GM23338 (cell line): ENCODE measurements around the gene CLP1. TPM values are rescaled to one million over a fixed set of nuclear protein-coding genes. Genes with fewer than 3 reads are reported as not detected.
A peak's percentile ranks its signal among the peaks of the same experiment; 100 is the strongest.

Experiments used
- ATAC-seq: fragments of 200-7000 bp; cut with Tn5 transposase; 3 replicates; pipeline ENCODE4 v1.9.1; 2020
- DNase-seq: peaks from one replicate; pipeline ENCODE4 v3.0.0-alpha.2; 2015; ENCODE audit warnings: low spot score
- H2AFZ ChIP-seq: fragments of 200-600 bp; sonication (generic); 2 replicates; pipeline ENCODE4 v1.8.0; 2016; ENCODE audit warnings: antibody characterized with exemption, mild to moderate bottlenecking, moderate library complexity
- H3F3A ChIP-seq: fragments of 200-600 bp; sonication (generic); replicated peaks from 2 replicates; pipeline ENCODE4 v1.8.0; 2017; ENCODE audit warnings: antibody characterized with exemption, mixed run types, low read depth
- H3K27ac ChIP-seq: fragments of 200-600 bp; sonication (generic); 2 replicates; pipeline ENCODE4 v1.6.1; 2016; ENCODE audit warnings: low read depth
- H3K27me3 ChIP-seq: fragments of 200-600 bp; sonication (generic); 2 replicates; pipeline ENCODE4 v1.8.0; 2016; ENCODE audit warnings: mild to moderate bottlenecking, mixed run types, moderate library complexity; ENCODE audit not compliant: insufficient read depth
- H3K36me3 ChIP-seq: fragments of 200-600 bp; sonication (generic); 2 replicates; pipeline ENCODE4 v1.8.0; 2016; ENCODE audit warnings: mild to moderate bottlenecking; ENCODE audit not compliant: insufficient read depth
- H3K4me1 ChIP-seq: fragments of 200-600 bp; sonication (generic); 2 replicates; pipeline ENCODE4 v1.8.0; 2016; ENCODE audit warnings: mild to moderate bottlenecking, moderate library complexity; ENCODE audit not compliant: insufficient read depth
- H3K4me2 ChIP-seq: fragments of 200-600 bp; sonication (generic); 2 replicates; pipeline ENCODE4 v1.7.1; 2017; ENCODE audit warnings: mixed run types
- H3K4me3 ChIP-seq: fragments of 200-600 bp; sonication (generic); 2 replicates; pipeline ENCODE4 v1.6.1; 2016; ENCODE audit warnings: mixed run types
- H3K79me2 ChIP-seq: fragments of 200-600 bp; sonication (generic); replicated peaks from 2 replicates; pipeline ENCODE4 v1.8.0; 2017; ENCODE audit warnings: mild to moderate bottlenecking; ENCODE audit not compliant: insufficient read depth
- H3K9me2 ChIP-seq: fragments of 200-600 bp; sonication (generic); 2 replicates; pipeline ENCODE4 v1.8.0; 2017; ENCODE audit not compliant: insufficient read depth
- H4K20me1 ChIP-seq: fragments of 200-600 bp; sonication (generic); replicated peaks from 2 replicates; pipeline ENCODE4 v1.8.0; 2017; ENCODE audit warnings: mild to moderate bottlenecking; ENCODE audit not compliant: insufficient read depth
- H3K27ac Mint-ChIP-seq: 2 replicates; pipeline ENCODE4 v1.8.0; 2020; ENCODE audit warnings: inconsistent platforms, mild to moderate bottlenecking, moderate library complexity, mixed read lengths
- H3K27me3 Mint-ChIP-seq: 3 replicates; pipeline ENCODE4 v1.8.0; 2022; ENCODE audit warnings: low read depth, mild to moderate bottlenecking, moderate library complexity, mixed read lengths, inconsistent platforms; ENCODE audit not compliant: insufficient read depth, poor library complexity
- H3K36me3 Mint-ChIP-seq: 3 replicates; pipeline ENCODE4 v1.8.0; 2021; ENCODE audit warnings: low read depth, mild to moderate bottlenecking, inconsistent platforms, moderate library complexity, mixed read lengths
- H3K4me1 Mint-ChIP-seq: 3 replicates; pipeline ENCODE4 v1.8.0; 2020; ENCODE audit warnings: mild to moderate bottlenecking, inconsistent platforms, mixed read lengths
- H3K4me3 Mint-ChIP-seq: 3 replicates; pipeline ENCODE4 v1.8.0; 2021; ENCODE audit warnings: moderate library complexity, mild to moderate bottlenecking, inconsistent platforms, mixed read lengths
- H3K9me3 Mint-ChIP-seq: 3 replicates; pipeline ENCODE4 v1.8.0; 2020; ENCODE audit warnings: moderate library complexity, mild to moderate bottlenecking, inconsistent platforms, mixed read lengths
- CREB1 ChIP-seq: fragments of 250-450 bp; sonication (Bioruptor Pico); IDR thresholded peaks from 2 replicates; pipeline ENCODE4 v1.5.0; 2020; ENCODE audit warnings: low read depth, mild to moderate bottlenecking, moderate library complexity
- CTCF ChIP-seq, 2 experiments: fragments of 200-600 bp in 1 of 2; sonication (generic) in 1 of 2; conservative IDR thresholded peaks; 2 replicates each; pipeline versions ENCODE4 v1.5.1 to v1.6.1; 2016 to 2017; ENCODE audit warnings: antibody characterized with exemption in 2 of 2, low read depth in 2 of 2, mild to moderate bottlenecking in 2 of 2, moderate library complexity in 1 of 2
- ETS1 ChIP-seq: IDR thresholded peaks from 2 replicates; pipeline ENCODE4 v1.6.1; 2016; ENCODE audit warnings: antibody characterized with exemption
- EZH2 ChIP-seq: fragments of 200-600 bp; sonication (generic); IDR thresholded peaks from one replicate; pipeline ENCODE4 v1.8.0; 2017; ENCODE audit warnings: antibody characterized with exemption, mild to moderate bottlenecking, low read depth; ENCODE audit not compliant: unreplicated experiment
- EZH2phosphoT487 ChIP-seq: fragments of 200-600 bp; sonication (generic); IDR thresholded peaks from one replicate; pipeline ENCODE4 v1.8.1; 2018; ENCODE audit warnings: antibody characterized with exemption; ENCODE audit not compliant: unreplicated experiment
- JUNB ChIP-seq: IDR thresholded peaks from one replicate; pipeline ENCODE4 v1.6.1; 2016; ENCODE audit warnings: antibody characterized with exemption; ENCODE audit not compliant: unreplicated experiment
- POLR2AphosphoS5 ChIP-seq: IDR thresholded peaks from 2 replicates; pipeline ENCODE4 v1.6.1; 2016; ENCODE audit warnings: antibody characterized with exemption, low read depth
- REST ChIP-seq: IDR thresholded peaks from one replicate; pipeline ENCODE4 v1.6.1; 2018; ENCODE audit warnings: antibody characterized with exemption; ENCODE audit not compliant: unreplicated experiment
- STAT1 ChIP-seq: IDR thresholded peaks from one replicate; pipeline ENCODE4 v1.6.1; 2016; ENCODE audit warnings: antibody characterized with exemption; ENCODE audit not compliant: unreplicated experiment
- ZNF114 ChIP-seq: fragments of 250-450 bp; sonication (Bioruptor Pico); IDR thresholded peaks from 2 replicates; pipeline ENCODE4 v1.5.0; 2020; ENCODE audit warnings: mild to moderate bottlenecking, moderate library complexity
- ZNF462 ChIP-seq: fragments of 250-450 bp; sonication (Bioruptor Pico); IDR thresholded peaks from 2 replicates; pipeline ENCODE4 v1.5.0; 2020; ENCODE audit warnings: mild to moderate bottlenecking, moderate library complexity
- polyA plus RNA-seq: library from polyadenylated mRNA; unstranded; fragments of >200 nt; fragmentation: Nextera tagmentation; extraction: Ambion mirVana; gene quantifications from 2 replicates; pipeline ENCODE4 v1.2.1, GENCODE V29; 2016
- total RNA-seq: library from RNA; depleted of rRNA; stranded (reverse); fragments of >200 nt; shearing (Covaris generic); gene quantifications from 2 replicates; pipeline ENCODE4 v1.2.3, GENCODE V29; 2014

Gene CLP1
- total and polyA plus RNA-seq, 2 experiments from 2014 or later: 16.8 to 25.2 TPM

- no peak for TF ChIP-seq ZNF462
- TF ChIP-seq EZH2: no peak
These were observed 19.9 kb upstream of the CLP1 start (continued) for GRCh38 chr11:57637626-57638004.

GRCh38 chr11:57638005-57638781 is 19.4 kb upstream of the CLP1 start:
- H3K27ac Mint-ChIP-seq: peak overlapping the region; percentile 99
- Histone ChIP-seq H3K9me2 (peaks cover 26% of the 10 kb centered on the region), H3K79me2 (peaks cover 49% of the 10 kb centered on the region)
- TF ChIP-seq EZH2phosphoT487 (no peak), EZH2 (no peak), REST (no peak), ETS1 (no peak), CTCF (conservative IDR thresholded peaks at IDR 0.05; ENCODE audit: low read depth in 2 of 2) (0 out of 4 replicates have a peak, but pooled peaks of 1 of the 2 experiments have one; percentile 2), CREB1 (CRISPR knock-in tag) (no peak), STAT1 (no peak), POLR2AphosphoS5 (peak; percentile 78), ZNF114 (CRISPR knock-in tag) (no peak), JUNB (no peak)

More at GRCh38 chr11:57638005-57638781, 19.4 kb upstream of the CLP1 start:
- Histone ChIP-seq H3K4me3 (peak overlapping the region; percentile 99), H3K4me2 (peak overlapping the region; percentile 93), H3K27me3 (no peaks in the 10 kb centered on the region), H3F3A (peaks cover 55% of the 10 kb centered on the region), H3K36me3 (0 out of 2 replicates have a peak, but pooled peaks cover 13% of the 10 kb centered on the region), H2AFZ (no peak overlapping the region), H3K4me1 (peaks cover 44% of the 10 kb centered on the region), H4K20me1 (peaks cover 31% of the 10 kb centered on the region), H3K27ac (peak overlapping the region; percentile 100)
- H3K36me3 Mint-ChIP-seq: peaks cover 49% of the 10 kb centered on the region
- peak overlapping the region; percentile 99 for H3K4me3 Mint-ChIP-seq
- peaks cover 38% of the 10 kb centered on the region for H3K27me3 Mint-ChIP-seq
- peak; percentile 99 for DNase-seq
- H3K4me1 Mint-ChIP-seq: peaks cover 51% of the 10 kb centered on the region
- peak; percentile 69 for ATAC-seq
- H3K9me3 Mint-ChIP-seq: peaks cover 3% of the 10 kb centered on the region; the same call in 1 of the 3 replicates
